KOPT-K1 (cell line): ENCODE data around the gene ZNF746.
A peak's percentile ranks its signal among the peaks of the same experiment; 100 is the strongest.

Source experiments
- H3K27ac ChIP-seq: fragments of 200-600 bp; sonication (generic); 2 replicates; pipeline ENCODE4 v1.5.1; 2016; ENCODE audit warnings: antibody characterized with exemption, mild to moderate bottlenecking, low read depth, low read length; ENCODE audit not compliant: poor library complexity, severe bottlenecking
- H3K36me3 ChIP-seq: fragments of 200-600 bp; sonication (generic); 2 replicates; pipeline ENCODE4 v1.5.1; 2017; ENCODE audit warnings: antibody characterized with exemption, mild to moderate bottlenecking, low read length, moderate library complexity; ENCODE audit not compliant: insufficient read depth
- H3K9me3 ChIP-seq: fragments of 200-600 bp; sonication (generic); 2 replicates; pipeline ENCODE4 v1.5.1; 2017; ENCODE audit warnings: antibody characterized with exemption, low read length, mild to moderate bottlenecking; ENCODE audit not compliant: insufficient read depth, poor library complexity, severe bottlenecking

ZNF746 gene

DNA sequence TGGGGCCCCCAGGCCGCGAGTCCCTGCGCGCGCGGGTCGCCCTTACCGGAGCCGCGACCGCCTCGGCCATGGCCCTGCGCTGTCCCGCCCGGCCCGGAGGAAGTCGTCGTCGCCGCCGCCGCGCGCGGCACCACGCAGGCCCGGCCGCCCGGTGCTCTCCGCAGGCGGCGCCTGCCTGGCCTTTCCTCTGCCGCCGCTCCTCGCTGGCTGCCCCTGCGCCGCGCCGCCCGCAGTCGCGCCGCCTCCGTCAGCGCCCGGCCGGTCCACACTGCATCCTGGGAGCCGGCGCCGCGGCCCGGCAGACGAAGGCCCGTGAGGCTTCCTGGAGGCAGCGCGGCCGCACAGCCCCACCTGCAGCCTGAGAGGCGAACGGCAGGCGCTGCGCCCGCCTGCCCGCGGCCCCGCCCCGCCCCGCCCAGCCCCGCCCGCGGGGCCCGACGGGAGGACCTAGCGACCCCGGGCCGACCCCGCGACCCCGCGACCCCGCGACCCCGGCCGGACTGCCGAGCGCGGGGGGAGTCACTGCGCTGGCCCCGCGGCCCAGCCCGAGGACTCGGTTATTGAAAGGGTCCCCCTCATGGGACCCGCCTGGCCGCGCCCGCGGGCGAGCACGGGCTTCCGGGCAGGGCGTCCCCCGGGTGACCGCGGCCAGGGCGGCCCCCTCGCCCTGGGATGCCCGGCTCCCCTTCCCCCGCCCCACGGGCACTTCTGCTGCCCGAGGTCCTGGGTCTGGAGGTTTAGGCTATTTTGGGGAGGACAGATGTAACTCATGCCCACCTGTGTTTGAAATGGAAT lies at the start of gene ZNF746:
Gene ZNF746 (minus strand): TSS at position 343 of the 795 bp plus-strand sequence. CDS start 273 bp downstream, at position 70.
- Histone ChIP-seq H3K27ac (peak within 1 kb of the TSS; percentile 60), H3K36me3 (peaks cover 33% of the 10 kb centered on the region), H3K9me3 (no peaks in the 10 kb centered on the region)

DNA sequence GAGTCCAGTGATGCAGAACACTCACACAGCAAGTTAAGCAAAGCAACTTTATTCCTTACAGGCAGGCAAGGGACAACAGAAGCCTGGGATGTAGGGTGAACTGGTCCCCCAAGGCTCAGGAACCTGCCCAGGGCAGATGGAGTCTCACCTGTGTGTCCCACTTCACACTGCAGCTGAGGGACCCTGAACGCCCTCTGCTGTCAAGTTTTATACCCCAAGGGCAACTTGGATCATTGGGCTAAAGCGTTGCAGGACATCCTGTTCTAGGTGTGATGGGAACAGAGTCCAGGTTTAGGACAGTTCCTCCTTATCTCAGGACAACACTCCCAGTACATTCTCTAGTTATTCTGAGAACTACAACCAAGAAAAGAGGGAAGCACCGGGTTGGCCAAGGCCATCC lies 49.5 kb upstream of the ZNF746 start:
- Histone ChIP-seq H3K36me3 (peaks cover 65% of the 10 kb centered on the region), H3K27ac (no peak overlapping the region), H3K9me3 (no peaks in the 10 kb centered on the region)

- H3K27ac ChIP-seq: no peak overlapping the region
- H3K9me3 ChIP-seq: peaks cover 5% of the 10 kb centered on the region
- peaks cover 57% of the 10 kb centered on the region for H3K36me3 ChIP-seq
Observed at GRCh38 chr7:149546331-149546730, 48.7 kb upstream of the ZNF746 start.

- H3K27ac ChIP-seq: no peak overlapping the region
- H3K36me3 ChIP-seq: peaks cover 34% of the 10 kb centered on the region
- peaks cover 15% of the 10 kb centered on the region for H3K9me3 ChIP-seq
Observed at GRCh38 chr7:149544028-149544427, 46.4 kb upstream of the ZNF746 start.

- Histone ChIP-seq H3K9me3 (peaks cover 63% of the 10 kb centered on the region), H3K27ac (no peak overlapping the region), H3K36me3 (no peaks in the 10 kb centered on the region)
Observed at GRCh38 chr7:149532654-149533053, 35.0 kb upstream of the ZNF746 start.

DNA sequence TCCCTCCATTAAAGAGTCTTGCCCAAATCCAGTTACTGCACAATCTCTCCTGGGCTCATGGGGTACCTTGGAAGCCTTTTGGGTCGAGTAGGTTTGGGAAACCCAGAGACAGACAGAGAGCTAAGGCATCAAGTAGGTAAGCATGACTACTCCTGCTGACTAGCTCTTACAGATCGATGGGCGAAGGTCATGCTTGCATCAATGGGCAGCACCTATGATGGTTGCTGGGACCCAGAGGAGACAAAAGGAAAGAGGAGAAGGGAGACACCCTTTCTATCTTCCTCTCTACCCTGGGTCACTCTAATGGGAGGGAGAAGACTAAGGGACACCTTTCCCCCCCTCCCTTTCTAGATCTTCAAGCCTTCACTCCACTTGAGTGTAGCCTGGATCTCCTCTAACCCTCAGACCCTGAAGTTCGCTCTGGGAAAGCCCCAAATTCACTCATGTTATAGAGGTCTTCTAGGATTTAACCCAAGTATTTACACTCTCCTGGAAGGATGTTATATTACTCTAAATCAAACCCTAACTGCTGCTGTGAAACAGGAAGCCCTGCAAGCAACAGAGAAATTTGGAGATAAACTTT lies 31.6 kb upstream of the ZNF746 start:
- peaks cover 73% of the 10 kb centered on the region for H3K9me3 ChIP-seq
- no peak overlapping the region for H3K27ac ChIP-seq
- H3K36me3 ChIP-seq: no peaks in the 10 kb centered on the region

DNA sequence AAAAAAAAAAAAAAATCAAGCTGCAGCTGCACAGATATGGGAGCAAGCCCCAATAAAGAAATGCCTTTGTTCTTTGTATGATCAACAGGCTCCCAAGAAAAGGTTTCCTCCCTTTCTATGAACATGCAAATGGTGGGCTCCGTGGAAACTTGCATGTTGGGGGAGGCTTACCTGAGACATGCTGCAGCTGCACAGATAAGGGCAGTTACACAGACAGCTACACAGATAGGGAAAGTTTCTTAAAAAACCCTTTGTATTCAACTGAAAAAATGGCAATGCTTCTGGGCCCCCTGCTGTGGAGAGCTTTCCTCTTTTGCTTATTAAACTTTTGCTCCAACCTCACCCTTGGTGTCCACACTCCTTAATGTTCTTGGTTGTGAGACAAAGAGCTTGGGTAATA lies 29.8 kb upstream of the ZNF746 start:
- no peaks in the 10 kb centered on the region for H3K36me3 ChIP-seq
- H3K27ac ChIP-seq: no peak overlapping the region
- H3K9me3 ChIP-seq: peaks cover 56% of the 10 kb centered on the region

- H3K9me3 ChIP-seq: peaks cover 37% of the 10 kb centered on the region
- H3K27ac ChIP-seq: no peak overlapping the region
- no peaks in the 10 kb centered on the region for H3K36me3 ChIP-seq
Observed at GRCh38 chr7:149525280-149525679, 27.7 kb upstream of the ZNF746 start.

DNA sequence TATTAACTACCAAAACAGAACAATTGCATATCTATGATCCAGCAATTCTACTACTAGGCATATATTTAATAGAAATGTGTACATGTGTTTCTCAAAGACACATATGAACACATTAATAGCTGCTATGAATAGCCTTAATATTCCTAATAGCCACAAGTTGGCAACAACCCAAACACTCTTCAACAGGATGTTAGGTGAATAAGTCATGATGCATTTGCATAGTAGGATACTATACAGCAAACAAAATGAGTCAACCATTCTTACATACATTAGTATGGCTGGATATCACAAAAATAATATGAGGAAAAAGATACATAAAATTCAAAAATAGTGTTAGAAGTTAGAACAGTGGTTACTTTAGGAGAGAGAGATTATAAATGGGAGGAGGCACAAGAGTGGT lies 26.8 kb upstream of the ZNF746 start:
- peaks cover 32% of the 10 kb centered on the region for H3K9me3 ChIP-seq
- H3K27ac ChIP-seq: no peak overlapping the region

GRCh38 chr7:149510248-149510647 lies 12.6 kb upstream of the ZNF746 start:
- no peak overlapping the region for H3K27ac ChIP-seq
- H3K36me3 ChIP-seq: no peaks in the 10 kb centered on the region
- peaks cover 48% of the 10 kb centered on the region for H3K9me3 ChIP-seq

More for the DNA sequence above, 26.8 kb upstream of the ZNF746 start:
- H3K36me3 ChIP-seq: no peaks in the 10 kb centered on the region

- H3K36me3 ChIP-seq: no peaks in the 10 kb centered on the region
- H3K27ac ChIP-seq: no peak overlapping the region
- peaks cover 53% of the 10 kb centered on the region for H3K9me3 ChIP-seq
Observed at GRCh38 chr7:149509774-149510173, 12.2 kb upstream of the ZNF746 start.

- no peaks in the 10 kb centered on the region for H3K36me3 ChIP-seq
- H3K27ac ChIP-seq: no peak overlapping the region
- H3K9me3 ChIP-seq: peaks cover 54% of the 10 kb centered on the region
Observed at GRCh38 chr7:149505551-149505950, 7.9 kb upstream of the ZNF746 start.

DNA sequence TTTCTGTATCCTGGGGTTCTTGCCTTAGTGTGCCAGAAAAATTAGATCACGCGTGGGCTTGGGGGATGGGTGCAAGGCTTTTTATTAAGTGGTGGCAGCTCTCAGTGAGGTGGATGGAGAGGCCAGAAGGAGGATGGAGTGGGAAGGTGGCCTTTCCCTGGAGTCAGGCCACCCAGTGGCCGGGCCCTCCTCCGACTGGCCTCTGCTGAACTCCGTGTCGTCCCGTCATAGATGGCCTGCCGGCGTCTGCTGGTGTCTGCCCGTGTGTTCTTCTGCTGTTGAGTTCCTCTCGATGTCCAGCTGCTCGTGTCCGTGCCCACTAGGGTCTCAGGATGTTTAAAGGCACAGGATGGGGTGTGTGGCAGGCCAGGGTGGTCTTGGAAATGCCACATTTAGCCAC lies 4.0 kb upstream of the ZNF746 start:
- peaks cover 25% of the 10 kb centered on the region for H3K9me3 ChIP-seq
- H3K27ac ChIP-seq: no peak overlapping the region
- no peaks in the 10 kb centered on the region for H3K36me3 ChIP-seq

- Histone ChIP-seq H3K9me3 (peaks cover 19% of the 10 kb centered on the region), H3K27ac (no peak overlapping the region), H3K36me3 (0 out of 2 replicates have a peak, but pooled peaks cover under 1% of the 10 kb centered on the region)
Observed at GRCh38 chr7:149500910-149501309, 3.3 kb upstream of the ZNF746 start.

DNA sequence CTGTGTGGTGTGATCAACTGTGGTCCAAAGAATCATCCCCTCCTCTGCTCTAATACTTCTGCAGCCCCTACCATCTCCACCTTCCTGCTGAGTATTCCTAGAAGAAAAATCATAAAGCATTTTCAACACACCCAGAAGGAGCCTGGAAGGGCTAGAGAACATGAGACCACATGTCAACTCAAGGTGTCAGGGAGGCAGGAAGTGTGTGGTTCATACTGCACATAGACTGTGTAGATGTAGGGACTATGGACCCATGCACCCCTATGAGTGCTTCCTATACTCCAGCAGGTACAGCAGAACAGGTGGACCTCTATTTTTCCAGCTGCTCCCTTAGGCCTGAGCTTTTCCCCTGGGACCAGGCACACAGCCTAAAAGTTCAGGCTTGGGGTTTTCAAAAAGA lies 2.6 kb upstream of the ZNF746 start:
- no peak overlapping the region for H3K27ac ChIP-seq
- 0 out of 2 replicates have a peak, but pooled peaks cover 7% of the 10 kb centered on the region for H3K36me3 ChIP-seq
- H3K9me3 ChIP-seq: peaks cover 12% of the 10 kb centered on the region

DNA sequence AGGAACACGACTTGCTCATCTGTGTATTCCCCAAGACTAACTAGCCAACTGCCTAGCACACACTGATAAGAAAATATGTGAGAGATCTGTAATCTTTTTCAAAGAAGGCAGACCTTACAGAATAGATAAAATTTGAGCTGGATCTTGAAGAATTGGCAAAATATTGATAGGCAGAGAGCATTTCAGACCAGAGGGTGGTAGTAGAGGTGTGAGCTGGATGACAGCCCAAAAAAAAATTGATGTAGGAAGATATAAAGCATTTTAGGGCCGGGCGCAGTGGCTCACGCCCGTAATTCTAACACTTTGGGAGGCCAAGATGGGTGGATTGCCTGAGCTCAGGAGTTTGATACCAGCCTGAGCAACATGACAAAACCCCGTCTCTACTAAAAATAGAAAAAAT lies 1.2 kb upstream of the ZNF746 start:
- Histone ChIP-seq H3K36me3 (peaks cover 21% of the 10 kb centered on the region), H3K27ac (no peak overlapping the region), H3K9me3 (no peaks in the 10 kb centered on the region)
